Measurements from ENCODE around the gene SMC1B.
"Not testable (repeated sequence)": the region's sequence is repeated elsewhere in the genome, so short reads cannot be mapped to it uniquely, and the experiment has no call there.

The SMC1B gene

DNA sequence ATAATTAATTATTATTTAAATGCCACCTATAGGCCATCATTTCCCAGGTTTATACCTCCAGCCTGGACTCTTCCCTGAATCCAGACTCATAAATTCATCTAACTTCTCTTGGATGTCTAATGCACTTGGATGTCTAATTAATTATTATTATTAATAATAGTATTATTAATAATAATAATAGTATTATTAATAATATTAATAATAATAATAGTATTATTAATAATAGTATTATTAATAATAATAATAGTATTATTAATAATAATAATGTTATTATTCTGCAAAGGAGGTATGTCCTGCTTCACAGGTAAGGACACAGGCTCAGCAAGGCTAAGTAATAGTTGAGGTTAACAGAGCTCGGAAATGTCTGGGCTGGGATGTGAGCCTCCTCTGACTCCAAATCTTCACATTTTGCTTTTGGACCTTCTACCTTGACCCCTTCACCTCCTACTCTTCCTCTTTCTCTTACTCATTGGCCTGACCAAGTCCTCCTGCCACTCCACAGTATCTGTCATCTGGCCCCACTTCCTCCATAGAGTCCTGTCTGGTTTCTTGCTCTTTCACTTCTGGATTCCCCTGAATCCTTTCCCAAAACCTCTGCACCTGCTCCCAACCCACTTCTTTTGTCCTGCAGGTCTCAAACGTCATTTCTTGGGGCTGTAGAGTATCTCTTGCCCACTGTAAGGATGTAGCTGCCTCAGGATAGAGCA is 8.1 kb upstream of the SMC1B start:
- no peak for DNase-seq

DNA sequence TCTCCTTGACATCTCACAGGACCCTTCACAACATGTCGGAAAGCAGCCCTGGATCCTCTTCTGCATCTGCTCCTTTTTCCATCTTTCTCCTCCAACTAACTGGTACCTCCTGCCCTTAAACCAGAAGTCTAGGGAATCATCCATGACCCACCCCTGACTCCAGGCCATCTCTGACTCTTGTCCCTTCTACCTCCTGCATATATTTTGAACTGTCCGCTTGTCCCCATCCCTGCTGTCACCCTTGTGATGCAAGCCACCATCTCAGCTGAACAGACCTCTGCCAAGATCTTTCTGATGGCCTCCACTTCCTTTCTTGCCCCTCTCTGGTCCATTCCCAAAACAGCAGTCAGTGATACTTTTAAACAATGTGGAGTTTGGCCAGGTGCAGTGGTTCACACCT is 7.1 kb upstream of the SMC1B start:
- DNase-seq, result no peak

DNA sequence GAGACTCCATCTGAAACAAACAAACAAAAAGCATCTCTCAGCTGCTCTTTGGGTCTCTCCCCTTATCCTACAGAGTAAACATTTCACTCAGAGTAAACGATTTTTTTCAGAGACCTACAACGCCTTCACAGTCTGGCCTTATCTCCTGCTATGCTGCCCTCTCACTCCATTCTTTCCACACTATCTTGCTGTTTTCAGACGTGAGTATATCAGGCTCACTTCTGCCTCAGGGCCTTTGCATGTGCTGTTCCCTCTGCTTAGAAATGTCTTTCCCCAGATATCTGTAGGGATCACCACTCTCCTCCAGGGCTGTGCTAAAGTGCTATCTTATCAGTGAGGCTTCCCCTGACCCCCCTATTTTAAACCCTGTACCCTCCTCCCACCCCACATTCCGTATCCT is 6.6 kb upstream of the SMC1B start:
- no peak for DNase-seq

DNA sequence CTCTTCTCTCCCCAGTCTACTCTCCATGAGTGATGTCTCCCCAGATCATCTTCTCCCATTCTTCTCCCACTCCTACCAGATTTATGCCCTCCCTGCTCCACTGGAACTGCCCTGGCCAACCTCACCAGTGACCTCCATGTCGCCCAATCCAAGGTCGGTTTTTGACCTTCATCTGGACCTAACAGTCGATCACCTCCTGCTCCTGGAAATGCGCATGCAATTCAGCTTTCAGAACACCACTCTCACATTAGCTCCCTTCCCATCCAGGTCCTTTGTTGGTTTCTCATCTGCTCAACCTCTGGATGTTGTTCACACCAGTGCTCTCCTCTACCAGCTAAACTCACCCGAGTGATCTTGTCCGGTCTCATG is 5.4 kb upstream of the SMC1B start:
- no peak for DNase-seq

DNA sequence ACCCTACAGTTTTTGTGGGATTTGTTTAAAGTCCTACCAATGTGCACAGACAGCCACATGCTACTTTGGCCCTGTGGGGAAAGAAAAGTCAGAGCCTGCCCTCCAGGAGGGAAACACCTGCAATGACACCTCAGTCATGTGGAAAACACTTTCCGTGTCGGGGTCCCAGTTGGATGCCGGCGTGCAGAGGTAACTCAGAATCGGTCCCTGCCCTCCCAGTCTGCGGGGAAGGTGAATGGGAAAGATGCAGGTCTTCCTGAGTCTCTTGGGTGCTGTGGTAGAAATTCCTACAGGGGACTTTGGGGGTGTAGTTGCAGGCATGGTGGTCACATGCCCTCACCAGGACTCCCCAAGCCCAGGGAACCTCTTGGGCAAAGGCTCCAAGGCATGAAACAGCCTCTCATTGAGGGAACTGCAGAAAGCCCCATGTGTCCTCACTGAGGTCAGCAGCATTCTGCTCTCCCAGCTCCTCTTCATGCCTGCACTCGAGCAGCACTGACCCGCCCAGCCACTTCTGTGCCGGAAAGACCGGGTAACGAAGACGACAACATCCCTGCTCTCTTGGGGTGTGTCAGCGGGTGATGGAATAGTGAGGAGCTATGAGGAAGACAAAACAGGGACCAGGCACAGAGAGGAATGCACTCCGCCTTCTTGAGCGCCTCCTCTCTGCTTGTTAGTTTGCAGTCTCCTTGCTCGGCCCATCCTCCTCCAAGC is 4.8 kb upstream of the SMC1B start:
- no peak for DNase-seq

DNA sequence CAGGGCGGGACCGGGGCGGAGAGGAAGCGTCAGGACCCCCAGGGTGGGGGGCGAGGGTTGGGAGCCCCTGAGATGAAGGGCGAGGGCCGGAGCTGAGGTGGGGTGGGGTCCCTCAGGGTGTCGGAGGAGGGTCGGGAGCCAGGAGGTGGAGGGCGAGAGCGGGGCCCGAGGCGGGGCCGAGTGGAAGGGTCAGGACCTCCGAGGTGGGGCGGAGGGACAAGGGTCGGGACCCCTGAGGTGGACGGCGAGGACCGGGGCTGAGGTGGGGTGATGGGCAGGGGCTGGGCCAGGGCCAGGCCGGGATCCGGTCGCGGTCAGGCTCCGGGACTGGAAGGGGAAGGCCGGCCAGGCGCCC is 409 bp downstream of the SMC1B start:
- DNase-seq, result no peak

DNA sequence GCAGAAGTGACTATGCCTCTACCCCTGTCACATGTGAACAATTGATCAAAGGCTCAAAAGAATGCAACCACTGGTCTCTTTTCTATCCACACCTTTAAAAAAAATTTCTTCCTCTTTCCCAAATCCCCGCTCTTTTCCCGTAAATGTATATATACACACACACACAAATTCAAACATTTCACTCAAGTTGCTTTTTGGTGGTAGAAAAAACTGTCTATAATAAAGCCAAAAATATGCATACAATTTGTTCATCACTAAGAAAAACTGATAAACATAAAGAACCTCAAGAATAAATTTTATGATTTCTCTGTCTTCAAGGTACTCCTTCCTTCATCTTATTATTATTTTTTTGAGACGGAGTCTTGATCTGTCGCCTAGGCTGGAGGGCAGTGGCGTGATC is 5.6 kb downstream of the SMC1B start:
- no peak for DNase-seq

DNA sequence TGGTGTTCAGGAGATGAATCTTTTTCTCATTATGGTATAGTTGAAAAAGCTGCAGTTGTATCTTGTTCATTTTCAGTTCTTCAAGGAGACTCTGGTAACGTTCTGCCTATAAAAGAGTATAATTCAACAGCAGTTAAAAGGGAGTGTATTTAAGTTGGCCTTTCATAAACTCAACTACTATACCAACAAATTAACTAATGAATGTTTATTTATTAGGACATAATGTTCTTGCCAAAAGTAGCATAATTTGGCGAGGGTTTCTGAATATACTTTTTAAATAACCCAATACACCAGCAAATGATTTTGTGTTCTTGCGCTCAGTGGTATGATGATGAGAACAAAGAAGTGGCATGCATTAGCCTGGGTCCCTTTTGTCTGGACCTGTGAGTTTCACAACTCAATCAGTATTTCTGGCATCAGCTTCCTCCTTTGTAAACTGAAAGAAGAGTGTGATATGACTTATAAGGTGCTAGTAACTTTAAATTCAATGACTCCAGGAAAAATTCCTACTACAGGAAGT is 10.9 kb downstream of the SMC1B start:
- no peak for DNase-seq

DNA sequence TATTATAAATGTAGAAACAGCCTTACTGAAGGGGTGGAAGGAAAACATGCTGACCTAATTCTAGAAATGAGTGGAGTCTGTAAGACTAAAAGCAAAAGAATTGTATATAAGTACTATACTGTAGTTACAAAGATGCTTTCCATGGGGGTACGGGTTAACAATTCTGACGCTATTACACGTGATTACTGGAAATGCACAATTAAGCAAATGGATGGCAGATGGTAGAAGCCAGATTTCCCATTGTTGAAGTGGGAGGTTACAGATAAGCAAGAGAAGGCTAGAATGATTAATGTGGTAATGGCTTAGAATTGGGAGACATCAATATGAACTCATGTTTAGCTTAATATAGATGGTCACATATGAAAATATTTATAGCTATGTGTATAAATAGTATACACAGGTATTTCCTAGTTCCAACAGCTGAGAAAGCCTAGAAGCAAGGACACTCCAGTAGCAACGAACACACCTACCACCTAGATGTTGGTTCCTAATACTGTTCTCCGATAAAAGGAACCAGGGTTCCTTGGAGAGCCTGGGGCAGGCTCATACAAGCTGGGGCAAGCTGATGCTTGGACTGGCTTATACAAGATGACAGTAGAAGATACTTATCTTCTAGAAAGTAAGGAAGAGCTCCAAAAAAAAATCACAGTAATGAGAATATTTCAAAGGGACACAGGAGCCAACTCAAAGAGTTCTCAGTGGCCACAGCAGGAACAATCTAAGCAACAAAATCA is 13.5 kb downstream of the SMC1B start:
- no peak for DNase-seq

DNA sequence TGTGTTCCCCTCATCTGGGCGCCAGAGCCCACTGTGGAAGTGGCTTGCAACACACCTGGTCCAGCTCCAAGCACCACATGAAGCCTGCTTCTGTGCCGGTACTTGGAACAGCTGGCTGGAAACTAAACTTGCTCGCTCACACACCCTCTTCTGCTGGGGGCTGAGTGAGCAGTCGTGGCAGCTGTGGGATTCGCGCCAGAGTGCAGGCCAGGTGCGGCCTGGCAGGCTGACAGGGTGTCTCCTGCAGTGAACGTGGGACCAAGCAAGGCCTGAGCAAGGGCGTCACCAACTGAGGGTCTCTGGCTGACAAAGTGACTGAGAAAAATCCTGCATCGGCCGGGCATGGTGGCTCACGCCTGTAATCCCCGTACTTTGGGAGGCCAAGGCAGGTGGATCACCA is 15.2 kb downstream of the SMC1B start:
- DNase-seq, result no peak

DNA sequence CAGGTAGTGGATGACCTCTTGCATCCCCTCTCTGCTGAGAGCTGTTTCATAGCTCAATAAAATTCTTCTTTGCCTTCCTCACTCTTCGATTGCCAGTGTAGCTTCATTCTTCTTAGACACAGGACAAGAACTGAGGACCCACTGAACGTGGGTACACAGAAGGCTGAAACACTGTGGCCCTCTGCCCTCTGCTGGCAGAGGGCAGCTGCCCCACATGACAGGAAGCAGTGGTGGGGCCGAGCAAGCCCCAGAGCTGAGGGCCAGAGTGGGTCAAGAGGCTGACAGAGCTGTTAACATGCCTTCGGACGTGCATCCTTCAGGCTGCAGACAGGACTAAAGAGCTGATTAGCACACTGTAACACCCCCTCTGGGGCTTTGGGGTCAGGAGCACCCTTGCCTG is 15.6 kb downstream of the SMC1B start:
- DNase-seq, result no peak

DNA sequence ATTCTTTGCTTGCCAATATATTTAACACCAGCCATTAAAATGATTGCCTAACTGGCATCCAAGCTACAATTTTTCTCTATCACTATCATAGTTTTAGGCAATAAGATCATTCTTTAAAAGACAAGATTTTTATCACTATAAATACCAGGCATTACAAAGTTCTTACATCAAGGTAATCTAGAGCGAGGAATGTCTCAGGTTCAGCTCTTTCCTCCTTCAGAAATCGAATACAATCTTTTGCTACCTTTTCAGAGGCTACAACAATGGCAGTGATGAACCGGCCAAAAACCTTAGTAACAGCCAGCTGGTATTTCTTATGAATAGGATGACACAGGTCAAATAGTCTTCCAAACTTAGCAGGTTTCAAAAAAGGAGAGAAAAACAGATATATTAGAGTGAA is 23.9 kb downstream of the SMC1B start:
- no peak for DNase-seq

DNA sequence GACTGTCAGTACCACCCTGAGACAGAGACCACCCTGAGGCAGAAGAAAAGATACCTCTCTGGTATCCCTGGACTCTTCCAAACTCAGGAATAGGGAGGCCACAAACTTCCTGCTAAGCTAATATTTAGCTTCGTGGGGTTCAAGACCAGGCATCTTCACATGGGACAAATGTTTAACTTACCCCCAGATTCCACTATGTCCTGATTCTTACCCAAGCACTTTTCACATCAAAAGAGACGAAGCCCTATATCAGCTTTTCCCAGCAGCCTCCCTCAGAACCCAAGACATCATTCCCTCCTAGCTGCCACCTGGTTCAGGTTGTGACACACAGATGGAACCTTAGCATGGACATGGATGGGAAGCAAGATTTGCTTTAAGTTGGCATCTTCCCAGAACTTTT is 32.1 kb downstream of the SMC1B start:
- no peak for DNase-seq

DNA sequence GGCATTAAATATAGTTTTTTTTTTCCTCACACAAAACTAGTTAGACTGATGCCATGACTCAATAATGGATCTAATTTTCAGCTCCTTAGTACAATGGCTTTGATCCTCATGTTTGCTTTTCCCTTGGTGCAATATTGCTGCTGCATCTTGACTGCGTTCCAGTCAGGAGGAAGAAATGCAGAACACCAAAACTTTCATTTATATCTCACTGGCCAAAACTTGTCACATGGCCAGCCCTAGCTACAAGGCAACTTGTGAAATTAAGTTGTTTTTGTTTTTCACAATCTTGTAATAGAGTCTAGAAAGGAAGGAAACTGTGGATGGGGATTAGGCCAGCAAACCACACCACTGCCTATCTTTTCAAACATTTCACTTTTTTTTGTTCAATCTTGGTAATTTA is 36.7 kb downstream of the SMC1B start:
- no peak for DNase-seq

DNA sequence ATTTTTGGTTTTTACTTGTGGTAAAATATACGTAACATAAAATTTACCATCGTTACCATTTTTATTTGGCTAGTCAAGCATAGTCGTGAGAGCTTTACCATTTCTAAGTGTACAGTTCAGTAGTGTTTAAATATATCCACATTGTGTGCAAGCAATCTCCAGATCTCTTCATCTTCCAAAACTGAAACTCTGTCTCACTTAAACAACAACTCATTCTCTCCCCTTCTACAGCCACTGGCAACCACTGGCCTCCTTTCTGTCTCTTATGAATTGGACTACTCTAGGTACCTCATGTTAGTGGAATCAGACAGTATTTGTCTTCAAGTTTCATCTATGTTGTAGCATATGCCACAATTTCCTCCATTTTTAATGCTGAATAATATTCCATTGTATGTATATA is 37.4 kb downstream of the SMC1B start:
- DNase-seq, result no peak

DNA sequence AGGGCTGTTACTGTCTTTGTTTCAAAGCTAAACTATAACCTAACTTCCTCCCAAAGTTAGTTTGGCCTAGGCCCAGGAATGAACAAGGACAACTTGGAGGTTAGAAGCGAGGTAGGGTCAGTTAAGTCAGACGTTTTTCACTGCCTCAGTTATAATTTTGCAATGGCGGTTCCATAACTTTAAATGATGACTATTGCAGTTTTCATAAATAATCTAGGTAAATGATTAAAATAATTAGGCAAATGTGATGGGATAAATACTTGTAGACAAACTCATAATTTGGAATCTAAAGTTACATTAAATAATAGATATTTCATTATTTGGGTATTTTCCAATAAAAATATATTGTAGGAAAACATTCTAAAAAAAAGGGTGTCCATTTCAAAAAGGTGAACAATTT is 39.8 kb downstream of the SMC1B start:
- not testable (repeated sequence) for DNase-seq

DNA sequence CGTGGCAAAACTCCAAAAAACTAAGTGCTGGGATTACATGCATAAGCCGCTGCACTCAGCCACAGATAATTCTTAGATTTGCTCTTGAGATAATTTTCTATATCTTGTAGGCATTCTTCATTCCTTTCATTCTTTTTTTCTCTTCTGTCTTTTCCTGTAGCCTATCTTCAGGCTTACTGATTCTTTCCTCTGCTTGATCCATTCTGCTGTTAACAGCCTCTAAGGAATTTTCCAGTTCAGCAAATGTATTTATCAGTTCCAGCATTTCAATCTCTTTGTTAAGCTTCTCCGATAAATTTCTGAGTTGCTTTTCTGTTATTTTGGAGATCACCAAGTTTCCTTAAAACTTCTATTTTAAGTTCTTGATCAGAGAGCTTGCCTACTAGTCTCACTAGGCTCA is 46.7 kb downstream of the SMC1B start:
- DNase-seq, result no peak

DNA sequence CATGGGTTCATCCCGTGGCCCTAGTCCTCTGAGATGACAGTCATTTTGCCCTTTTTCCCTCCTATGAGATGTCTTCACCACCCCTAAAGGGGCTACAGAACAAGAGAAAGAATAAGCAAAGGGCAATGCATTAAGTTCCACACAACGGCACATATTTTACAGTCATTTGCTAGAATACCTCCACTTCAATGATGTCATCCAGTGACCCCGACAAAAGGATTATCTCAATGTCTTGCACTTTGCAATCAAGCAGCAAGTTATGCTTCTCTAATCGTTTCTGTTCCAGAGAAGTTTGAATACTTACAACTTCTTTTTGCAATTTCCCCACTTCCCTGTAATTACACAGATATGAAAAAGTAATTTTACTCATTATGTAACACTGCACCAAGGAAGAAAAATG is 53.8 kb downstream of the SMC1B start:
- no peak for DNase-seq

DNA sequence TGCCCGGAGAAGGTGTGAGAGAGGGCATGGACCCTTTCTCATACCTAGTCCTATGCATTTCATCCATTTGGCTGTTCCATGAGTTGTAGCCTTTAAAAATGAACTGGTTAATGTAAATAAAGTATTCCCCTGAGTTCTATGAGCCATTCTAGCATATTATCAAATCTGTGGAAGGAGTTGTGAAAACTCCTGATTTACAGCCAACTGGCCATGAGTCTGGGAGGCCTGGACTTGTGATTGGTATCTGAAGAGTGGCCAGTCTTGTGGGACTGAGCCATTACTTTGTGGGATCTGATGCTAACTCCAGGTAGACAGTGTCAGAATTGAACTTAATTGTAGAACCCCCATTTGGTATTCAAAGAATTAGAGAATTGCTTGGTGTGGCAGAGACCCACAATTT is 55.3 kb downstream of the SMC1B start:
- no peak for DNase-seq

DNA sequence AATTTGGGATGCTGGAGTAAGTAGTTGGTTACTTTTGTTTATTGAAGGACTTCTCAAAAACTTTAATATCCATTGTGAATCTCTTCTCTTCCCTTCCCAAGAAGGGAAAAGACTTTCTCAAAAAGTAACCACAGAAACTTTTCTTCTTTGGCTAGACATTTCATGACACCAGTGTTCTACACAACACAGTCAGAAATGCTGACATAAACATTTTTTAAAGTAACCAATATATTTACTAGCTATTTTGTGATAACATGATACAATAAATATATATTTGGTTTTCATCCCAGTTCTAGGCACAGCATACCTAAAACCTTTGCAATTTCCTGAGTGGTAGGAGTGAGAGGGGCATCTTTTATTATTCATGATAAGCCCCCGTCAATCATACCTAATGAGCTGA is 55.9 kb downstream of the SMC1B start:
- DNase-seq, result no peak

DNA sequence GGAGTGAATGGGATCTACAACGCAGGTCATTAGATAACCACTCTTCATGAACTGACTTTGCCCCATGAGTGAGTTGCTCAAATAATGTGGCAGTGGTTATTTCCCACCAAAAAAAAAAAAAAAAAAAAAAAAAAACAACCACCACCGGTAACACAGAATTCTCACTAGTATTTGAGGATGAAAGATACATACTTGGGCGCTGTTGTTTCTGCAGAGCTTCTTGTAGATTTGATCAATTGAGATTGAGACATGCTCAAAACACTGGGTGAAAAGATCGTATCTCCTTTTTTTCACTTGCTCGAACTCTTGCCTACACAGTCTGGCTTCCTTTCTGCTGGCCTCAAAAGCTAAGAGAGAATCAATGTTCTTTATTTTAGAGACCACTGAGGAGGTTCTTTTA is 59.6 kb downstream of the SMC1B start:
- no peak for DNase-seq

DNA sequence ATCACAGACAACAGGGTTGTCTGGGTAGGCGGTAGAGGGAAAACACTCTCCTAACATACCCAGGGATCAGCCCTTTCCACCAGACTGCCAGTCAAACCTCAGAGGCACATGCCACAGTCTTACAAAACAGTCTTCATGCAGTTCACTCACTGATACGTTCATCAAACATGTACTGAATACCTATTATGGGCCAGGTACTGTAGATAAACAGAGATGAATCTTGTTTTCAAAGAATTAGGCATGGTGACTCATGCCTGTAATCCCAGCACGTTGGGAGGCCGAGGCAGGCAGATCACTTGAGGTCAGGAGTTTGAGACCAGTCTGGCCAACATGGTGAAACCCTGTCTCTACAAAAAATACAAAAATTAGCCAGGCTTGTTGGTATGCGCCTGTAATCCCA is 60.6 kb downstream of the SMC1B start:
- not testable (repeated sequence) for DNase-seq

DNA sequence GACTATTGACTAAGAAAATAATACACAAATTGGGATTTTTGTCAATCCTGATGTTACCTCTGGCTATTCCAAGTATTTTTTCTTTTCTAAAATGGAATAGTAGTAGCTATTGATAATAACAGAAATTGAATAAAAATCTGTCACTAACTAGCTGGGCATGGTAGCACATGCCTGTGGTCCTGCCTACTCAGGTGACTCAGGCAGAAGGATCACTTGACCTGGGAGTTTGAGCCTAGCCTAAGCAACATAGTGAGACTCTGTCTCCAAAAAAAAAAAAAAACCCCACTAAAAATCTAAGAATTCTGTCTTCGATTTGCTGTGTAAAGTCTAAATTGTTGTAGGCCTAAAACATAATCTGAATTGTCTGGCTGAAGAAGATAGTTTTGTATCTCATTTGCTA is 61.4 kb downstream of the SMC1B start:
- no peak for DNase-seq

DNA sequence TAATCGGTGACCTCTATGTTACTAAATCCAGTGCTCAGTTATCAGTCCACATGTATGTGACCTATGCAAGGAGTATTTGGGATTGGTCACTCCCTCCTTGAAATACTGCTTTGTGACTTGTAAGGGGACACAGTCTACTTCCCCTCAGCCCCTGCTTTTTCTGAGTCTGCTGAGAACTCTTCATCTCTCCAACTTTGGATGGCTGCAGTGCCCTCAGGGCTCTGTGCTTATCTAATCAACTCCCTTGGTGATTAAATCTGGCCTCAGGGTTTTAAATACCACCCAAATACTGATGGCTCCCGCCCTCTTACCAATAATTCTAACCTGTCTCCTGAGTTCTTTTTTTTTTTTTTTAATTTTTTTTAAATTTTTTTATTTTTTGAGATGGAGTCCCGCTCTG is 63.5 kb downstream of the SMC1B start:
- no peak for DNase-seq

Data from kidney glomerular epithelial cell (primary cell).